MG63 (cell line): ENCODE measurements around the gene DLG5. TPM values are rescaled to one million over a fixed set of nuclear protein-coding genes. Genes with fewer than 3 reads are reported as not detected.

Experiments used
- DNase-seq: peaks from one replicate; pipeline ENCODE4 v3.0.0-alpha.2; 2020
- H3K27me3 ChIP-seq: fragments of 250-450 bp; sonication (Bioruptor Pico); 2 replicates; pipeline ENCODE4 v1.5.1; 2020; ENCODE audit warnings: mild to moderate bottlenecking, moderate library complexity
- H3K36me3 ChIP-seq: fragments of 250-450 bp; sonication (Bioruptor Pico); 2 replicates; pipeline ENCODE4 v1.5.1; 2020; ENCODE audit warnings: mild to moderate bottlenecking, moderate library complexity
- H3K4me3 ChIP-seq: fragments of 250-450 bp; sonication (Bioruptor Pico); 2 replicates; pipeline ENCODE4 v1.5.1; 2020; ENCODE audit warnings: mild to moderate bottlenecking, moderate library complexity
- H3K9me3 ChIP-seq: fragments of 250-450 bp; sonication (Bioruptor Pico); 2 replicates; pipeline ENCODE4 v1.5.1; 2020; ENCODE audit warnings: mild to moderate bottlenecking, moderate library complexity
- total RNA-seq: library from RNA; depleted of rRNA; stranded (reverse); fragments of >200 nt; shearing (Covaris generic); gene quantifications from 2 replicates; pipeline ENCODE4 v1.2.3, GENCODE V29; 2014; ENCODE audit warnings: low replicate concordance

Gene DLG5
- total RNA-seq, 1 experiment from 2014 or later = 33.8 TPM

DNA sequence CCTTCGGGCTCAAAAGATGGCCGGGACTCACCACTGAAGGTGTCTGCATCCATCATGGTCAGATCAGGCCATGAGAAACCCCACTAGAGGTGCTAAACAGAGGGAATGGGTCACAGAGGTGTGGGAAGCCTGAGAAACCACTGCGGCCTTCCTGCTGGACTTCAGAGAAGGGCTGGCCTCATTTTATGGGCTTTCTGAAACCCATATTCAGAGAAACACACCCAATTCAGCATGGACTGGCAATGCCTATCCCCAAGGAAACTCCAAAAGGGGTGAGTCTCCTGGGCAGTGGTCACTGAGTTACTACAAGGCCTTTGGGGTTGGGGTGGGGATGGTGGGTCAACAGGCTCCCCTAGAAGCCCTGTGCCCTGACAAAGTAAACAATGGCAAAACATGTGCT, 58.0 kb downstream of the DLG5 start:
- DNase-seq = no peak
- H3K9me3 ChIP-seq = no peaks in the 10 kb centered on the region
- no peaks in the 10 kb centered on the region for H3K27me3 ChIP-seq
- H3K4me3 ChIP-seq = no peak overlapping the region
- peaks cover 13% of the 10 kb centered on the region for H3K36me3 ChIP-seq

DNA sequence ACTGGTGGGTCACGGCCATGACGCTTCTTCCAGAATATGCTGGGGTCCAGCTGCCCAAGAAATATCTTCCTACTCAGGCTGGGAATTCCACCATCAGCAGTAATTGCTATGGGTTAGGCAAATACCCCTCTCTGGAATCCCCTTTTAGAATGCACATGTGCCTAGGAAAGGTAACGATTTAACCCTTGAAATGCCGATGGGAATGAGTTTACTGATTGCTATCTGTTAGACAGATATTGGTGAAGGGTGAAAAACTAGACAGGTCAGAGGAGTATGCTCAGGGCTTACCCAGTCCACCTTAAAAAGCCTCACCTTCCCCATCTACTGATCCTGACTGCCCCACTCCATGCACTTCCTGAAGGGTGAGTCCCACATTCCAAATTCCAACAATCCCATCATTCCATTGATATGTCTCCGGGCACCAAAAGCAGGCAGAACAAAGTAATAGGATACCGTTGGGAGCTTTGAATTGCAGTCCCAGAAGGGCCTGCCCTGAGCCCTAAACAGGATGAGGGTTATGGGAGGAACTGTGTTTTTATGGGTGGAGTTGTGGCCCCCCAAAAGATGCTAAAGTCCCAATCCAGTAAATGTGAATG, 59.3 kb downstream of the DLG5 start:
- no peaks in the 10 kb centered on the region for H3K27me3 ChIP-seq
- DNase-seq = no peak
- no peak overlapping the region for H3K4me3 ChIP-seq
- peaks cover 15% of the 10 kb centered on the region for H3K36me3 ChIP-seq
- H3K9me3 ChIP-seq = no peaks in the 10 kb centered on the region

DNA sequence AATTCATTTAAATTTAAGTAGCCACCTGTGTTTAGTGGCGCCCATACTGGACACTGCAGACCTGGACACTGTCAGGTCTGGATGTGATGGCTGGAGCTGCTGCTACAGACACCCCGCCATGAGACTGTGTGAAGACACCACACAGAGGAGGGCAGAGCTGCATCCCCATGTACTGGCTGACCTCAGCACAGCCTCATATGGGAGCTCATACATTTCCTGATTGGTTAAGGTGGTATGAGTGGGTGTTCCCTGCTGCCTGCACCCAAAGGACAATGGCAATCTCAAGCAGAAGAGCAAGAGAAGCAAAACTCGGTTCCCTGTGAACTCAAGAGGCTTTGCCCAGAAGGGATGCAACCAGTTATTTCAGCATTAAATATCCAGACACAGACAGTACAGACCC, 60.0 kb downstream of the DLG5 start:
- H3K27me3 ChIP-seq = no peaks in the 10 kb centered on the region
- no peaks in the 10 kb centered on the region for H3K9me3 ChIP-seq
- peaks cover 15% of the 10 kb centered on the region for H3K36me3 ChIP-seq
- no peak for DNase-seq
- no peak overlapping the region for H3K4me3 ChIP-seq

DNA sequence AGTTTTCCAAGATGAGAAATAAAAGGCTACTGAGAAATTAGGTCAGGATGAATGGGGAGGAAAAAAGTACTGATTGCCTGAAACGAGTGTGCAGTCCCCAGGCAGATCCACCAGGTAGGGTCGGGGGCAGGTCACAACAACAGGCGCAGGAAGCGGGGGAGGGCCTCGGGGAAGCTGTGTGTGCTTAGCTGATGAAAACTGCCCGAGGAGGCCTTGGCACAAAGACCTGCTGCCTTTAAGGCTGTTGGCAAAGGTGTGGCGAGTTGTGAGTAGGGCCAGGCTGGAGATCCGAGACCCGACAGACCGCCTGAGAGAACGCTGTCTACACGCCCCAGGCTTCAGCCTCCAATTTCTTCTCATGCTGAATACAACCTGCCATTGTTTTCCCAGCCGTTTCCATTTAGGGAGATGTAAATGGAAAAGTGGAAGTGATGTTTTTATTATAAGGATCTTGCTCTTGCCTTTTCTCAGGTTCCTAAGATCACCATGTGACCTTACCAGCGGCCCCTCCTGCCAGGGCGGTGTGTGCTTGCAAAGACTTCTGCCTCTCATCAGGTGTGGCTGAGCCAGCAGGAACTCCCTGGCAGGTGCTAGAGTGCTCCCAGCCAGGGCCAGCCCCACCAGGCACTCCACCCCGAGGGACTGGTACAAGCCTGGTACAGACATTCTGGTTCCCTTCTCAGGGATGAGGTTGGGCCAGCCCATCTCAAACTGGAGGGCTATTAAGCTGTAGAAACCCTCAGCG, 60.8 kb downstream of the DLG5 start:
- no peak overlapping the region for H3K4me3 ChIP-seq
- peaks cover 15% of the 10 kb centered on the region for H3K36me3 ChIP-seq
- H3K27me3 ChIP-seq = no peaks in the 10 kb centered on the region
- H3K9me3 ChIP-seq = no peaks in the 10 kb centered on the region
- no peak for DNase-seq

DNA sequence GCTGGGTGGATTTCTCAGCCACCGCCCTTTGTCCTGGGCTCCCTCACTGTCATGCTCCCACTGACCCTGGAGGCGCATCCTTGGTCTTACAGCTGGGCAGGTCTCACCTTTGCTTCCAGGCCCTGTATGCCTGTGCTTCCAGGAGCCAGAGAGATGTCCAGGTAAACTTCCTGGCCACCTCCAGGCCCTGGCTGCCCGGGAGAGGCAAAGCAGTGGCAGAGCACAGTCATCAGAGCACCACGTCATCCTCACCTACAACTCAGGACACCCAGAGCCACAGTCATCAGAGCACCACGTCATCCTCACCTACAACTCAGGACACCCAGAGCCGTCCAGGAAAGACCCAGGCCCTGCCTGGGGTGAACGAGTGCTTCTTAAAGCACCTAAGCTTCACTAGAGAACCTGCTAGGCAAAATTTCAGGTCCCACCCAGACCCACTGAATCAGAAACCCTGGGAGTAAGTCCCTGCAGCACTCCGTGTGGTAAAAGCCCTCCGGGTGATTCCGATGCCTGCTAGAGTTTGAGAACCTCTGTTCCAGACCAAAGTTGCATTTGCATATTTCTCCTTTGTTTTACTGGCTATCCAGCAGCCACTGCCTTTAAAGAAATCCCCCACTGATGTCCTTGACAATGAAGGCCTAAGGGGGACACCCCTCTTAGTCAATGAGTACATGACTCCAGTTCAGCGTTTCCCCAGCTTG, 62.3 kb downstream of the DLG5 start:
- Histone ChIP-seq H3K27me3 (no peaks in the 10 kb centered on the region), H3K9me3 (no peaks in the 10 kb centered on the region), H3K4me3 (no peak overlapping the region), H3K36me3 (peaks cover 18% of the 10 kb centered on the region)
- no peak for DNase-seq

DNA sequence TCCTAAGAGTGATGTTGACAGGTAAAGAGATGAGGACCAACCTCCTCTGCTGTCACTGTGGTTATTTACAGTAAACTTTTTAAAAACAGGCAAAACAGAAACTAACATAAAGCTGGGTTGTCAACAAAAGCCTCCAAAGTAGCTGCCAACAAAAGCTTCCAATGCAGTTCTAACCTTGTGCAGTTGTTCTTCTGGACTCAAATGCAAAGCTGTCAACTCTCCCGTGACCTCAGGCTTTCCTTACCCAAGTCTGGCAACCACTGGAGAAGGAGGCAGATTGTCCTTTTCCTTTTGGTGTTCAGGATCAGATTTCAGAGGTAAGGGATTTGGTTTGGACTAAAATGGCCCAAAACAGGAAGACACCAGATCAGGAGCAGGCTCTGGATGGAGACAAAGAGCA, 63.1 kb downstream of the DLG5 start:
- DNase-seq = no peak

DNA sequence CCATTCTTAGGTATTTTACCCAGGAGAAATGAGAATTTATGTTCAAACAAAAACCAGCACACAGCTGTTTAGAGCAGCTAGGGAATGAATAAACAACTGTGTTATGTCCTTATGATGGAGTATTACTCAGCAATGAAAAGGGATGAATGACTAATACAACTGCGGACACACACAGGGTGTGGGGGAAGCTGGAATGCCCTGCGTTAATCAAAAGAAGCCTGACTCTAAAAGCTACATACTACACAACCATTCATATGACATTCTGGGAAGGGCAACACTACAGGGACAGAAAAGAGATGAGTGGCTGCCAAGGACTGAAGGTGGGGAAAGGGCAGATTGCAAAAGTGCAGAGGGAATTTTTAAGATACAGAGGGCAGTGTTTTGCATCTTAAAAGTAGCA, 64.0 kb downstream of the DLG5 start:
- no peak for DNase-seq
- Histone ChIP-seq H3K27me3 (no peaks in the 10 kb centered on the region), H3K9me3 (no peaks in the 10 kb centered on the region), H3K36me3 (peaks cover 12% of the 10 kb centered on the region), H3K4me3 (no peak overlapping the region)

More for the DNA sequence above, 63.1 kb downstream of the DLG5 start:
- H3K4me3 ChIP-seq = no peak overlapping the region
- no peaks in the 10 kb centered on the region for H3K27me3 ChIP-seq
- H3K36me3 ChIP-seq = peaks cover 16% of the 10 kb centered on the region
- H3K9me3 ChIP-seq = no peaks in the 10 kb centered on the region

DNA sequence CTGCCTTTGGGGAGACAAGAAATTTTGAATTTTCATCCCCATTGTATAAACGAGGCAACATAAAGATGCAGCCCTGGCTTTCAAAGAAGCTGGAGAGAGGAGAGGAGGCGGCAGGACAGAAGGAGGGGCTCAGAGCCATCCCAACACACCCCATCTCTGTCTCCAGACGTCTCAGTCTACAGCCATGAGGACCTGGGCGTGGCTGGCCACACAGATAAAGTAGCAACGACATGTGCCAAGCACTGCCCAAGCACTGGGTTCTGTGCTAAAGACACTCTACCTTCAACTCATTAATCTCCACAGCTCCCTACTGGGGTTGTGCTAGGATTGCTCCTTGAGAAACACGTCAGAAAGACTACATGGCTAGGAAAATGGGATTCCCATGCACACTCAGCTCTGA, 65.2 kb downstream of the DLG5 start:
- peaks cover 12% of the 10 kb centered on the region for H3K36me3 ChIP-seq
- H3K9me3 ChIP-seq = no peaks in the 10 kb centered on the region
- H3K4me3 ChIP-seq = no peak overlapping the region
- DNase-seq = no peak
- no peaks in the 10 kb centered on the region for H3K27me3 ChIP-seq

DNA sequence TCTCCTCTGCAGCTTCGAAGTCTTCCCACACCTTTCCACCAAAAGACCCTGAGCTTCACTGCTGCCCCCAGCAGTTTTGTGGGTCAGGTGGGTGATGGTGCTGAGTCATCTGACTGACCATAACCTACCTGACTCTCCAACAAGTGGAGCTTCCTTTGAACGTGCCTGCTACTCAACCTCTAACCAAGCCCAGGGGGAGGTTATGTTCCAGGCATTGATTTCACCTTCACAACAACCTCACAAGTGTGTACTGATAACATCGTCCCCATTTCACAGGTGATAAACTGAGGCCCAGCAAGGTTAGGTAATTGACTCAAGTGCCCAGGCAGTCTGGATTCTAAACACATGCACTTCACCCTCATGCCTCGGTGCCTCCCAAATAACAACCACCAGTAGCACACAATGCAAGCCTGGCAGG, 66.7 kb downstream of the DLG5 start:
- DNase-seq = no peak
- Histone ChIP-seq H3K9me3 (no peaks in the 10 kb centered on the region), H3K36me3 (peaks cover 10% of the 10 kb centered on the region), H3K4me3 (no peak overlapping the region), H3K27me3 (no peaks in the 10 kb centered on the region)

DNA sequence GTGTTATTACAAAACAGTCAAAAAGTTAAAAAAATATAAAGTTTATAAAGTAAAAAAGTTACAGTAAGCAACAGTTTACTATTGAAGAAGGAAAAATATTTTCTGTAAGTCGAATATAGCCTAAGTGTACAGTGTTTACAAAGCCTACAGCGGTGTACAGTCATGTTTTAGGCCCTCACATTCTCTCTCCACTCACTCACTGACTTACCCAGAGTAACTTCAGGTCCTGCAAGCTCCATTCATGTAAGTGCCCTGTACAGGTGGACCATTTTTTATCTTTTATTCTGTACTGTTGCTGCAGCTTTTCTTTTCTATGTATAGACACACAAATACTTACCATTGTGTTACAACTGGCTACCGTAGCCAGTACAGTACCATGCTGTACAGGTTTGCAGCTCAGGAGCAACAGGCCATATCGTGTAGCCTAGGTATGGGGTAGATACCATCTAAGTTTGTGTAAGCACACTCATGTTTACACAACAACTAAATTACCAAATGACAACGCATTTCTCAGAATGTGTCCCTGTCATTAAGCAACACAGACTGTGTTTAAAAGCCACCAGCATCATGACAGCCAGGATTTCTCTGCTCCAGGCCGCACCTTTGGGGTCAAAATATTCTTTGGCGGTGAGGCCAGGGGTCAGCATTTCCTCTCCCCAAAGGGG, 67.2 kb downstream of the DLG5 start:
- no peak overlapping the region for H3K4me3 ChIP-seq
- DNase-seq = no peak
- H3K9me3 ChIP-seq = no peaks in the 10 kb centered on the region
- H3K36me3 ChIP-seq = peaks cover 12% of the 10 kb centered on the region
- no peaks in the 10 kb centered on the region for H3K27me3 ChIP-seq

DNA sequence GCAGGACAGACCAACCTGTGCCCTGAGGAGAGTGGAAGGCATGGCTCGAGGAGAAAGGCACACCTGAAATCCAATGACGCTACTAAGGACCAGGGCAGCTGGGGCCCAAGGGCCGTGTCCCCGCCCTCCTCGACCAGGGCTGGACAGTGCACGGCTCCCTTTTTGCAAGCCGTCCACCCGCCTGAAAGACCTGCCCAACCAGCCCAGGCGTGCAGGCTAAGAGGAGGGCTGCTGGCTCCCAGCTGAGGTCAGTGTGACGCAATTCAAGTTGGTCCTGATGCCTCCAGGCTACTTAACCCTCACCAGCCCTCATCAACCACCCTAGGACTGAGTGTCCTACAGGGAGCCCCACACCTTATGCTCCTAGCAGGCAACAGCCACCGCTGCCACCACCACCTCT, 69.3 kb downstream of the DLG5 start:
- peaks cover 26% of the 10 kb centered on the region for H3K36me3 ChIP-seq
- no peaks in the 10 kb centered on the region for H3K27me3 ChIP-seq
- no peaks in the 10 kb centered on the region for H3K9me3 ChIP-seq
- H3K4me3 ChIP-seq = no peak overlapping the region
- no peak for DNase-seq

DNA sequence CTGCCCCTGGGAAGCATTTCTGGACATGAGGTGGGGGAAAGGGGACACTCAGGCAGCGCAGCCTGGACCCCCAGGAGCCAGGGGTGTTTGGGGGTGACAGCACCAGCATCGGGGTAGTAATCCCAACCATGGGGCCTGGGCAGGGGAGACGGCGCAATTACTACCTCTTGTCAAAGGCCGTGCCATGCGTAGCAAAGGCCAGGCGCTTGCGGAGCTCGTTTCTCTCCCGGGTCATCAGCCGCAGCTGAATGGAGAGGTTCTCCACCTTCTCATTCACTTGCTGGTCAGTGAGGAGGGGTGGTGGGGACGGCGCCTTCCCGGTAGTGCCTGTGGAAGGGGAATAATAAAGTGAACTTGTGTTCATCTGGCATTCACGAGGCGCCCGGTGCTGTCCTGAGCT, 70.0 kb downstream of the DLG5 start:
- Histone ChIP-seq H3K27me3 (no peaks in the 10 kb centered on the region), H3K36me3 (peaks cover 26% of the 10 kb centered on the region), H3K9me3 (no peaks in the 10 kb centered on the region), H3K4me3 (no peak overlapping the region)
- DNase-seq = no peak

DNA sequence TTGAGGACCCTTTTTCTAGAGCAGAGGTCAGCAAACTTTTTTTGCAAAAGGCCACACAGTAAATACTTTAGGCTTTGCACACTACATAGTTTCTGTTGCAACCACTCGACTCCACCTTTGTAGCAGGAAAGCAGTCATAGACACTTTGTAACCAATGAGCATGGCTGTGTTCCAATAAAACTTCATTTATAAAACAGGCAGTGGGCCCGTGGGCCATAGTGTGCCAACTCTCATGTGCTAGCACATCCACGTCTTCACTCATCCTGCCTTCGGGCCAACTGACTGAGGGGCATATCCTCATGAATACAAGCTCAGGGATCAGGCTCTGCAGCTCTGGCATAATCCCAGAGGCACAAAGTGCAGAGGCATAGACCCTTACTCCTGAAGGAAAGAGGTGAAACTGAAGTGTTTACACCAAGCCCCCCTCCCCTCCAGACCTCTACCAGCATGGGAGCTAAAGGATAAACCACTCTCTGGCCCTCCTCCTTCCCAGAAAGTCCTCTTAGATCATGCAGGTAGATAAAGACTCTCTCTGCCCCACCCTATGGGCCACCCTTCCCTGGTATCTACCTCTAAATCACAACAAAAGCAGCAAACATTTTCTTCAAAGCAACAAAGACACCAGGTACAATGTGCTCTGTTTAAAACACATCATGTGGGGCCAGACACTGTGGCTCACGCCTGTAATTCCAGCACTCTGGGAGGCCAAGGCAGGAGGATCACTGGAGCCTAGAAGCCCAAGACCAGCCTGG, 71.0 kb downstream of the DLG5 start:
- no peaks in the 10 kb centered on the region for H3K27me3 ChIP-seq
- H3K4me3 ChIP-seq = no peak overlapping the region
- peak; percentile 11 for DNase-seq
- peaks cover 26% of the 10 kb centered on the region for H3K36me3 ChIP-seq
- H3K9me3 ChIP-seq = no peaks in the 10 kb centered on the region

DNA sequence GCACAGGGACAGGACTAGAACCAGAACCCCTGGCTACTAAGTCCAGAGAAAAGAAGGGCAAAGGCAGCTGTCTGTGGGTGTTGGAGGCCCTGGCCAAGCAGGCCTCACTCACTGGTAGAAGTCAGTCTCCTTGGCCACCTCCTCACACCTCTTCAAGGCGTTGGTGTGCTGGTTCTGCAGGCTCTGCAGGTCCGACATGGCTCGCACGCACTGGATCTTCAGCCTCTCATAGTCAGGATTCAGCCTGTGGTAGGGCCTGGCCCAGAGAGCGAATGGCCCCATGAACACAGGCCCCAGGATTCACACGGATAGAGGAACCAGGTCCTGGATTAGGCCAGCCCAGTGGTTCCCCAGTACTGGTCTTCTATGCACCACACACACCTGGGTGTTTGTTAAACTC, 72.4 kb downstream of the DLG5 start:
- H3K4me3 ChIP-seq = no peak overlapping the region
- H3K9me3 ChIP-seq = no peaks in the 10 kb centered on the region
- DNase-seq = no peak
- no peaks in the 10 kb centered on the region for H3K27me3 ChIP-seq
- peaks cover 22% of the 10 kb centered on the region for H3K36me3 ChIP-seq

DNA sequence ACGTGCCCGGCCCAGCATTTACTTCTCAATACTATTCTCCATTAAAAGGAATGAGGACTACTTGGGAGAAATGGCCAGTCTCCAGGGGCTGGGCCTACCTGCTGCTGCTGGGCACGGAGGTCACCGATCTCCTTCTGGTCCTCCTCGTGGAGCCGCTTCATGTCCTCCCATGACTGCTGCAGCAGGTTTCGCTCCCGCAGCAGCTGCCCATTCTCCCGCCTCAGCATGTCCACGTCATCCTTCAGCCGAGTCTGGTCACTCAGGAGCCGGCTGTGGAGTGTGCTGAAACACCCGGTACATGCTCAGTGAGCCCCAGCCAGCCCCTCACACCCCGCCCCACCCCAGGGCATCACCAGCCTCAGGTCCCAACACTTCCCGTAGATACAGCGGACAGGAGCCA, 73.3 kb downstream of the DLG5 start:
- Histone ChIP-seq H3K36me3 (peaks cover 22% of the 10 kb centered on the region), H3K4me3 (no peak overlapping the region), H3K27me3 (no peaks in the 10 kb centered on the region), H3K9me3 (no peaks in the 10 kb centered on the region)
- no peak for DNase-seq

DNA sequence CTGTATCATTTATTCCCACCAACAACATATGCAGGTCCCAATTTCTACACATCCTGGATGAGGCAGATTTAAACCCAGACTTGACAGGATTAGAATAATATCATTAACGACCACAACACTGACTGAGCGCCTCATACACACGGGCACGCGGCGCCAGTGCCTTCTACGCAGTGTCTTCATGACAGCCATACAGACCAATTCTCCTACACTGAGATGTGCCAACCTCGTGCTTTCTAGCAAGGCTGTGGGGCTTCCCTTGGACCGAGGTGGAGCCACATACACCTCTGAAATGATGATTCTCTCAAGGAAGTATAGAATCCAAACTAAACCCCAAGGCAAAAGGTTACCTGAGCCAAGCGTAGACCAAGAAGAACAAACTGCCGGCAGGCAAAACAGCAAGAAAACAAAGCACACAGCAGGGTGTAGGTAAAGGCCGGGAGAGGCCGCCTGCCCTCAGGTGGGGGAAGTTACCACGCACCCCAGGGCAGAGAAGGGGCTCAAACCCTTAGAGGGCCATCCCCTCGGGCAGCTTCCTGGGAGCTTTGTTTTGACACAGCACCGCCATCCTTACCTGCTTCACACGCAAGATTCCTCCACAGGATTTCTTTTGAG, 75.8 kb downstream of the DLG5 start:
- no peak overlapping the region for H3K4me3 ChIP-seq
- H3K27me3 ChIP-seq = no peaks in the 10 kb centered on the region
- DNase-seq = no peak
- no peaks in the 10 kb centered on the region for H3K9me3 ChIP-seq
- H3K36me3 ChIP-seq = peaks cover 31% of the 10 kb centered on the region
